K562 (cell line): ENCODE results near the gene IKZF3. TPM values are rescaled to one million over a fixed set of nuclear protein-coding genes. Genes with fewer than 3 reads are reported as not detected.

ENCODE experiments used
- CTBP1 ChIP-seq: fragments of 450-650 bp; IDR thresholded peaks from 2 replicates; pipeline ENCODE4 v1.6.1; 2016; ENCODE audit warnings: borderline replicate concordance
- DPF2 ChIP-seq: fragments of 450-650 bp; IDR thresholded peaks from 2 replicates; pipeline ENCODE4 v1.6.1; 2016
- ELF4 ChIP-seq: fragments of 450-650 bp; formaldehyde crosslinking; IDR thresholded peaks from 2 replicates; pipeline ENCODE4 v1.4.0; 2022; ENCODE audit warnings: missing genetic modification characterization
- ETV6 ChIP-seq, 3 experiments: fragments of 150-350 bp in 1 of 3; sonication (generic) in 1 of 3; formaldehyde crosslinking in 1 of 3; IDR thresholded peaks; 2 replicates each; pipeline versions ENCODE4 v1.6.1 to v1.8.0; 2014 to 2022; ENCODE audit warnings: borderline replicate concordance in 2 of 3, low read depth in 2 of 3, antibody characterized with exemption in 1 of 3, low read length in 1 of 3, mild to moderate bottlenecking in 1 of 3, missing genetic modification reagents in 1 of 3
- GTF2F1 ChIP-seq: IDR thresholded peaks from 2 replicates; pipeline ENCODE4 v1.6.1; 2011; ENCODE audit warnings: low read depth, low read length, improper control_type of control experiment
- MBD2 ChIP-seq: sonication (generic); IDR thresholded peaks from 2 replicates; pipeline ENCODE4 v1.6.1; 2016; ENCODE audit warnings: low read depth, borderline replicate concordance
- NR2C2 ChIP-seq, 2 experiments: fragments of 200-800 bp in 1 of 2; sonication (Bioruptor generic) in 1 of 2; sonication (generic) in 1 of 2; formaldehyde crosslinking in 1 of 2; IDR thresholded peaks; 2 replicates each; pipeline versions ENCODE4 v1.6.1 to v1.8.0; 2016 to 2022; ENCODE audit warnings: mild to moderate bottlenecking in 1 of 2, missing compliant biosample characterization in 1 of 2, missing genetic modification characterization in 1 of 2, missing genetic modification reagents in 1 of 2
- RB1 ChIP-seq: fragments of 450-650 bp; IDR thresholded peaks from 2 replicates; pipeline ENCODE4 v1.6.1; 2017; ENCODE audit warnings: low read depth, mild to moderate bottlenecking
- RBBP5 ChIP-seq: fragments of 200-600 bp; sonication (generic); IDR thresholded peaks from 2 replicates; pipeline ENCODE4 v1.6.1; 2012; ENCODE audit warnings: borderline replicate concordance, mild to moderate bottlenecking, low read length, control low read depth, inconsistent platforms; ENCODE audit not compliant: insufficient read depth, poor library complexity, severe bottlenecking
- RNF2 ChIP-seq: sonication (generic); IDR thresholded peaks from 2 replicates; pipeline ENCODE4 v1.6.1; 2016
- SMAD2 ChIP-seq: fragments of 150-350 bp; IDR thresholded peaks from 2 replicates; pipeline ENCODE4 v1.6.1; 2014; ENCODE audit warnings: low read depth, mild to moderate bottlenecking, low read length
- SMARCE1 ChIP-seq: fragments of 450-650 bp; IDR thresholded peaks from 2 replicates; pipeline ENCODE4 v1.7.1; 2016; ENCODE audit warnings: mild to moderate bottlenecking
- SP1 ChIP-seq: sonication (generic); formaldehyde crosslinking; IDR thresholded peaks from 2 replicates; pipeline ENCODE4 v1.8.1; 2022; ENCODE audit warnings: mild to moderate bottlenecking, missing genetic modification reagents
- U2AF1 ChIP-seq: fragments of 200-400 bp; formaldehyde crosslinking; optimal IDR thresholded peaks from 2 replicates; pipeline ENCODE3; 2017; ENCODE audit warnings: mild to moderate bottlenecking, low read depth, low read length, moderate library complexity
- ZBTB8A ChIP-seq: fragments of 450-650 bp; IDR thresholded peaks from 2 replicates; pipeline ENCODE4 v1.6.1; 2018; ENCODE audit warnings: mild to moderate bottlenecking, moderate library complexity; ENCODE audit not compliant: partially characterized antibody
- ZNF23 ChIP-seq: fragments of 250-450 bp; sonication (Bioruptor Pico); IDR thresholded peaks from 2 replicates; pipeline ENCODE4 v1.4.0; 2020; ENCODE audit warnings: mild to moderate bottlenecking
- polyA plus RNA-seq, 8 experiments: library from polyadenylated mRNA; depleted of rRNA in 4 of 8; stranded (reverse) in 5 of 8; unstranded in 3 of 8; fragments of >200 nt; fragmentation: Nextera tagmentation in 2 of 8; fragmentation: Illumina TruSeq in 1 of 8; extraction: Ambion mirVana in 2 of 8; extraction: Trizol in 1 of 8; gene quantifications; 2 replicates each; pipeline versions ENCODE4 v1.2.1 to v1.2.3, GENCODE V29; 2011 to 2014; ENCODE audit warnings: inconsistent platforms in 1 of 8, missing spikeins in 1 of 8
- total RNA-seq, 7 experiments: library from RNA; depleted of rRNA in 6 of 7; stranded (reverse); fragments of >200 nt in 6 of 7; fragmentation: Illumina TruSeq in 2 of 7; extraction: Trizol in 2 of 7; gene quantifications; 2 replicates each; pipeline versions ENCODE4 v1.2.1 to v1.2.3, GENCODE V29; 2011 to 2021; ENCODE audit warnings: low replicate concordance in 1 of 7
- TF ChIP-seq, protein P1 (sequence below): fragments of 450-650 bp; formaldehyde crosslinking; IDR thresholded peaks from 2 replicates; pipeline ENCODE4 v1.4.0; 2022; ENCODE audit warnings: mild to moderate bottlenecking, moderate library complexity
- TF ChIP-seq, protein P2 (sequence below): sonication (generic); formaldehyde crosslinking; IDR thresholded peaks from 2 replicates; pipeline ENCODE4 v1.8.1; 2023; ENCODE audit warnings: mild to moderate bottlenecking, missing genetic modification reagents
- TF ChIP-seq, protein P3 (sequence below): fragments of 450-650 bp; formaldehyde crosslinking; IDR thresholded peaks from 2 replicates; pipeline ENCODE4 v1.4.0; 2020; ENCODE audit warnings: mild to moderate bottlenecking, moderate library complexity
- TF ChIP-seq, protein P4 (sequence below): fragments of 250-450 bp; sonication (Bioruptor Pico); IDR thresholded peaks from 2 replicates; pipeline ENCODE4 v1.4.0; 2020
- TF ChIP-seq, protein P5 (sequence below): sonication (generic); formaldehyde crosslinking; IDR thresholded peaks from 2 replicates; pipeline ENCODE4 v1.8.1; 2023; ENCODE audit warnings: mild to moderate bottlenecking, missing genetic modification reagents

Gene IKZF3
- total and polyA plus RNA-seq, 9 of the 15 experiments (the other 6 are each of a cell fraction or from before 2014, with no cell fraction given) = 0.06 to 1.6 (median 0.62) TPM

DNA sequence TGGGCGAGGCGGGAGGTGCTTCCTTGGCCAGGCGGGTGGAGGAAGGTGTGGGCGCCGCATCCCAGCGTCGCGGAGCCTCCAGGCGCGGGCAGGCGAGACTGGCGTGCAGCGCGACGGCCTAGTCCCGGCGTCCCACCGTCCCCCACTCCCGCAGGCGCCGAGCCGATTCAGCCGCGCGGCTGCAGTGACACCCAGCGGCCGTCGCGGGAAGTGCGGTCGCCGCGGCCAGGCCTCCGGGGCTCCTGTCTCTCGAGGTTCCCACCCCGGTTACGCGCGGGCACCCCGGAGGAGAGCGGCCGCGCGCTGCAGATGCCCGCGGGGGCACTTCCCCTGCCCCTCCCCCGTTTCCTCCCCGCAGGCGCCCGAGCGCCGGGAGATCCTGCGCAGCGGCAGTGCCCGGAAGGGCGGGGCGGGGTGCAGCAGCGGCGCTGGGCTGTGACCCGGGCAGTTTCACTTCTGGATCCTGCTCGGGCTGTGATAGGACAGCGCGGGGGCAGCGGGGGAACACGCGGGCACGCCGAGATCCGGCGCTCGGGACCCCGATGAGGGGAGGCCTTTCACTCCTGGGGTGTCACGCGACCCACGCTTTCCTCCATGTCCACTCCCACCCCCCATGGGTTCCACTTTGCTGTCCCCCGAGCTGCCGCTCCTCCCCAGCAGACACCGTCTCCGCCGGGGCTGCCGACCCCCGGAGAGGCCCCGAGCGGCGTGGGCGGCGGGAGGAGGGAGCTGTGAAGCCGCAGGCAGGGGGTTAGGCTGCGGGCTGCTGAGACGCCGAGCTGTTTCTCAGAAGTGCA lies 109.8 kb downstream of the IKZF3 start (continued):
- TF ChIP-seq, protein P1, sequence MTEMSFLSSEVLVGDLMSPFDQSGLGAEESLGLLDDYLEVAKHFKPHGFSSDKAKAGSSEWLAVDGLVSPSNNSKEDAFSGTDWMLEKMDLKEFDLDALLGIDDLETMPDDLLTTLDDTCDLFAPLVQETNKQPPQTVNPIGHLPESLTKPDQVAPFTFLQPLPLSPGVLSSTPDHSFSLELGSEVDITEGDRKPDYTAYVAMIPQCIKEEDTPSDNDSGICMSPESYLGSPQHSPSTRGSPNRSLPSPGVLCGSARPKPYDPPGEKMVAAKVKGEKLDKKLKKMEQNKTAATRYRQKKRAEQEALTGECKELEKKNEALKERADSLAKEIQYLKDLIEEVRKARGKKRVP = no peak
- TF ChIP-seq RB1 = peak; percentile 81
- TF ChIP-seq, protein P2, sequence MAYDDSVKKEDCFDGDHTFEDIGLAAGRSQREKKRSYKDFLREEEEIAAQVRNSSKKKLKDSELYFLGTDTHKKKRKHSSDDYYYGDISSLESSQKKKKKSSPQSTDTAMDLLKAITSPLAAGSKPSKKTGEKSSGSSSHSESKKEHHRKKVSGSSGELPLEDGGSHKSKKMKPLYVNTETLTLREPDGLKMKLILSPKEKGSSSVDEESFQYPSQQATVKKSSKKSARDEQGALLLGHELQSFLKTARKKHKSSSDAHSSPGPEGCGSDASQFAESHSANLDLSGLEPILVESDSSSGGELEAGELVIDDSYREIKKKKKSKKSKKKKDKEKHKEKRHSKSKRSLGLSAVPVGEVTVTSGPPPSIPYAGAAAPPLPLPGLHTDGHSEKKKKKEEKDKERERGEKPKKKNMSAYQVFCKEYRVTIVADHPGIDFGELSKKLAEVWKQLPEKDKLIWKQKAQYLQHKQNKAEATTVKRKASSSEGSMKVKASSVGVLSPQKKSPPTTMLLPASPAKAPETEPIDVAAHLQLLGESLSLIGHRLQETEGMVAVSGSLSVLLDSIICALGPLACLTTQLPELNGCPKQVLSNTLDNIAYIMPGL (CRISPR knock-in tag) = peak; percentile 86
- peak; percentile 67 for TF ChIP-seq U2AF1
- no peak for TF ChIP-seq GTF2F1
- TF ChIP-seq RNF2 = 0 out of 2 replicates have a peak, but pooled peaks have one; percentile 37
- TF ChIP-seq DPF2 = peak; percentile 53; the same call in 1 of the 2 replicates
- TF ChIP-seq MBD2 = no peak
- peak; percentile 30 for TF ChIP-seq RBBP5
- no peak for TF ChIP-seq SMAD2
- no peak for TF ChIP-seq SMARCE1
- TF ChIP-seq, protein P3, sequence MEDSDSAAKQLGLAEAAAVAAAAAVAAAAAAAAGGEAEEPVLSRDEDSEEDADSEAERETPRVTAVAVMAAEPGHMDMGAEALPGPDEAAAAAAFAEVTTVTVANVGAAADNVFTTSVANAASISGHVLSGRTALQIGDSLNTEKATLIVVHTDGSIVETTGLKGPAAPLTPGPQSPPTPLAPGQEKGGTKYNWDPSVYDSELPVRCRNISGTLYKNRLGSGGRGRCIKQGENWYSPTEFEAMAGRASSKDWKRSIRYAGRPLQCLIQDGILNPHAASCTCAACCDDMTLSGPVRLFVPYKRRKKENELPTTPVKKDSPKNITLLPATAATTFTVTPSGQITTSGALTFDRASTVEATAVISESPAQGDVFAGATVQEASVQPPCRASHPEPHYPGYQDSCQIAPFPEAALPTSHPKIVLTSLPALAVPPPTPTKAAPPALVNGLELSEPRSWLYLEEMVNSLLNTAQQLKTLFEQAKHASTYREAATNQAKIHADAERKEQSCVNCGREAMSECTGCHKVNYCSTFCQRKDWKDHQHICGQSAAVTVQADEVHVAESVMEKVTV = peak; percentile 78
- no peak for TF ChIP-seq ZNF23
- TF ChIP-seq, protein P4, sequence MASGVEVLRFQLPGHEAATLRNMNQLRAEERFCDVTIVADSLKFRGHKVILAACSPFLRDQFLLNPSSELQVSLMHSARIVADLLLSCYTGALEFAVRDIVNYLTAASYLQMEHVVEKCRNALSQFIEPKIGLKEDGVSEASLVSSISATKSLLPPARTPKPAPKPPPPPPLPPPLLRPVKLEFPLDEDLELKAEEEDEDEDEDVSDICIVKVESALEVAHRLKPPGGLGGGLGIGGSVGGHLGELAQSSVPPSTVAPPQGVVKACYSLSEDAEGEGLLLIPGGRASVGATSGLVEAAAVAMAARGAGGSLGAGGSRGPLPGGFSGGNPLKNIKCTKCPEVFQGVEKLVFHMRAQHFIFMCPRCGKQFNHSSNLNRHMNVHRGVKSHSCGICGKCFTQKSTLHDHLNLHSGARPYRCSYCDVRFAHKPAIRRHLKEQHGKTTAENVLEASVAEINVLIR (CRISPR knock-in tag) = peak; percentile 17; the same call in 1 of the 2 replicates
- peak; percentile 78 for TF ChIP-seq CTBP1
- TF ChIP-seq NR2C2 (CRISPR knock-in tag; IDR thresholded peaks at IDR 0.05) = no peak
- TF ChIP-seq NR2C2 (tag; IDR thresholded peaks at IDR 0.05) = peak; percentile 89
- TF ChIP-seq SP1 (CRISPR knock-in tag) = no peak
- no peak for TF ChIP-seq ZBTB8A
- TF ChIP-seq, protein P5, sequence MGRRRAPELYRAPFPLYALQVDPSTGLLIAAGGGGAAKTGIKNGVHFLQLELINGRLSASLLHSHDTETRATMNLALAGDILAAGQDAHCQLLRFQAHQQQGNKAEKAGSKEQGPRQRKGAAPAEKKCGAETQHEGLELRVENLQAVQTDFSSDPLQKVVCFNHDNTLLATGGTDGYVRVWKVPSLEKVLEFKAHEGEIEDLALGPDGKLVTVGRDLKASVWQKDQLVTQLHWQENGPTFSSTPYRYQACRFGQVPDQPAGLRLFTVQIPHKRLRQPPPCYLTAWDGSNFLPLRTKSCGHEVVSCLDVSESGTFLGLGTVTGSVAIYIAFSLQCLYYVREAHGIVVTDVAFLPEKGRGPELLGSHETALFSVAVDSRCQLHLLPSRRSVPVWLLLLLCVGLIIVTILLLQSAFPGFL (CRISPR knock-in tag) = no peak
- TF ChIP-seq ETV6 (IDR thresholded peaks at IDR 0.05; ENCODE audit: borderline replicate concordance in 1 of 2, low read depth in 2 of 2, low read length in 1 of 2) = 0 out of 4 replicates have a peak, but pooled peaks of 1 of the 2 experiments have one; percentile 43
- TF ChIP-seq ETV6 (CRISPR knock-in tag; IDR thresholded peaks at IDR 0.05; ENCODE audit: borderline replicate concordance) = no peak
- 0 out of 2 replicates have a peak, but pooled peaks have one; percentile 32 for TF ChIP-seq ELF4 (CRISPR knock-in tag)
